Naive B cell (primary cell): ENCODE results near the gene LDB2. TPM values are rescaled to one million over a fixed set of nuclear protein-coding genes. Genes with fewer than 3 reads are reported as not detected.

Source experiments
- ATAC-seq, 2 donors: fragments of 150-1000 bp; cut with Tn5 transposase; 2 replicates each; pipeline ENCODE4 v1.10.0; 2021; ENCODE audit warnings: low read depth in 2 of 2, mild to moderate bottlenecking in 2 of 2, moderate library complexity in 2 of 2
- DNase-seq: peaks from one replicate; pipeline ENCODE4 v3.0.0; 2022
- H3K27ac Mint-ChIP-seq, 6 donors: one replicate each; pipeline ENCODE4 v1.8.0; 2020 to 2022; ENCODE audit warnings: mild to moderate bottlenecking in 6 of 6, mixed read lengths in 6 of 6, moderate library complexity in 5 of 6, inconsistent platforms in 2 of 6
- H3K27me3 Mint-ChIP-seq, 3 donors: one replicate each; pipeline ENCODE4 v1.8.0; 2021 to 2022; ENCODE audit warnings: mixed read lengths in 3 of 3, mild to moderate bottlenecking in 1 of 3
- H3K36me3 Mint-ChIP-seq, 2 donors: one replicate each; pipeline ENCODE4 v1.8.0; 2020 to 2022; ENCODE audit warnings: mixed read lengths in 2 of 2, inconsistent platforms in 1 of 2, mild to moderate bottlenecking in 1 of 2
- H3K4me1 Mint-ChIP-seq, 3 donors: one replicate each; pipeline ENCODE4 v1.8.0; 2020 to 2022; ENCODE audit warnings: mixed read lengths in 3 of 3, inconsistent platforms in 1 of 3, mild to moderate bottlenecking in 1 of 3, moderate library complexity in 1 of 3
- H3K4me3 Mint-ChIP-seq, 8 donors: one replicate each; pipeline ENCODE4 v1.8.0; 2020 to 2022; ENCODE audit warnings: mild to moderate bottlenecking in 8 of 8, mixed read lengths in 8 of 8, moderate library complexity in 8 of 8, inconsistent platforms in 2 of 8
- H3K9me3 Mint-ChIP-seq, 7 donors: one replicate each; pipeline ENCODE4 v1.8.0; 2020 to 2022; ENCODE audit warnings: mixed read lengths in 7 of 7, mild to moderate bottlenecking in 5 of 7, inconsistent platforms in 2 of 7, moderate library complexity in 1 of 7
- polyA plus RNA-seq, 6 donors: library from polyadenylated mRNA; unstranded; fragments of 300-500 nt; fragmentation: Illumina TruSeq; gene quantifications; one replicate each; pipeline ENCODE4 v1.2.3, GENCODE V29; 2021; ENCODE audit warnings: low read depth in 6 of 6

Gene LDB2
- polyA plus RNA-seq, 6 donors from 2014 or later, result not detected

GRCh38 chr4:16908377-16909021 is 10.1 kb upstream of the LDB2 start:
- no peak for ATAC-seq
- no peak overlapping the region for H3K4me3 Mint-ChIP-seq
- no peak overlapping the region for H3K27ac Mint-ChIP-seq
- no peak for DNase-seq
- peaks cover 0 to 2% (median 0%) of the 10 kb centered on the region in 7 donors for H3K9me3 Mint-ChIP-seq
- no peaks in the 10 kb centered on the region for H3K36me3 Mint-ChIP-seq
- peaks cover 0 to 4% (median 0%) of the 10 kb centered on the region in 3 donors for H3K27me3 Mint-ChIP-seq
- H3K4me1 Mint-ChIP-seq, result no peaks in the 10 kb centered on the region

- Mint-ChIP-seq H3K27ac (no peak overlapping the region), H3K4me1 (peaks cover 3 to 7% (median 6%) of the 10 kb centered on the region in 3 donors)
Measured at GRCh38 chr4:16900325-16900724, 1.9 kb upstream of the LDB2 start.

GRCh38 chr4:16896881-16897750 is 1.3 kb downstream of the LDB2 start:
- DNase-seq, result no peak
- no peak for ATAC-seq
- Mint-ChIP-seq H3K9me3 (no peaks in the 10 kb centered on the region), H3K27me3 (peaks cover 0 to 18% (median 17%) of the 10 kb centered on the region in 3 donors), H3K27ac (no peak overlapping the region), H3K36me3 (no peaks in the 10 kb centered on the region), H3K4me1 (peaks cover 3 to 18% (median 13%) of the 10 kb centered on the region in 3 donors), H3K4me3 (peak overlapping the region in 1 of 8 donors; percentile 66)

More at GRCh38 chr4:16900325-16900724, 1.9 kb upstream of the LDB2 start:
- H3K9me3 Mint-ChIP-seq, result no peaks in the 10 kb centered on the region
- no peak overlapping the region for H3K4me3 Mint-ChIP-seq
- ATAC-seq (no peak), DNase-seq (no peak)
- peaks cover 0 to 22% (median 17%) of the 10 kb centered on the region in 3 donors for H3K27me3 Mint-ChIP-seq
- no peaks in the 10 kb centered on the region for H3K36me3 Mint-ChIP-seq

GRCh38 chr4:16894406-16894805 is 4.0 kb downstream of the LDB2 start:
- peaks cover 0 to 6% (median 0%) of the 10 kb centered on the region in 7 donors for H3K9me3 Mint-ChIP-seq
- DNase-seq (no peak), ATAC-seq (no peak)
- no peak overlapping the region for H3K4me3 Mint-ChIP-seq
- no peaks in the 10 kb centered on the region for H3K36me3 Mint-ChIP-seq
- peaks cover 0 to 18% (median 16%) of the 10 kb centered on the region in 3 donors for H3K27me3 Mint-ChIP-seq
- H3K27ac Mint-ChIP-seq, result no peak overlapping the region
- peaks cover 3 to 22% (median 18%) of the 10 kb centered on the region in 3 donors for H3K4me1 Mint-ChIP-seq

- peak overlapping the region in 5 of 6 donors; percentile 11 to 67 (median 39) for H3K27ac Mint-ChIP-seq
- no peaks in the 10 kb centered on the region for H3K36me3 Mint-ChIP-seq
- peaks cover 0 to 15% (median 6%) of the 10 kb centered on the region in 3 donors for H3K27me3 Mint-ChIP-seq
- H3K4me1 Mint-ChIP-seq, result peaks cover 0 to 19% (median 13%) of the 10 kb centered on the region in 3 donors
- H3K9me3 Mint-ChIP-seq, result peaks cover 0 to 6% (median 0%) of the 10 kb centered on the region in 7 donors
- no peak for ATAC-seq
- H3K4me3 Mint-ChIP-seq, result peak overlapping the region in 3 of 8 donors; percentile 49 to 66 (median 56)
- no peak for DNase-seq
Measured at GRCh38 chr4:16893141-16893651, 5.2 kb downstream of the LDB2 start.

GRCh38 chr4:16890651-16891050 is 7.8 kb downstream of the LDB2 start:
- no peaks in the 10 kb centered on the region for H3K36me3 Mint-ChIP-seq
- no peak for ATAC-seq
- no peak overlapping the region for H3K27ac Mint-ChIP-seq
- DNase-seq, result no peak
- no peak overlapping the region for H3K4me3 Mint-ChIP-seq
- H3K4me1 Mint-ChIP-seq, result peaks cover 0 to 16% (median 11%) of the 10 kb centered on the region in 3 donors
- peaks cover 0 to 6% (median 0%) of the 10 kb centered on the region in 7 donors for H3K9me3 Mint-ChIP-seq
- H3K27me3 Mint-ChIP-seq, result no peaks in the 10 kb centered on the region

GRCh38 chr4:16889945-16890344 is 8.5 kb downstream of the LDB2 start:
- peaks cover 0 to 6% (median 0%) of the 10 kb centered on the region in 7 donors for H3K9me3 Mint-ChIP-seq
- no peak for ATAC-seq
- H3K27ac Mint-ChIP-seq, result no peak overlapping the region
- H3K36me3 Mint-ChIP-seq, result no peaks in the 10 kb centered on the region
- H3K4me1 Mint-ChIP-seq, result peaks cover 0 to 16% (median 11%) of the 10 kb centered on the region in 3 donors
- no peak for DNase-seq
- H3K27me3 Mint-ChIP-seq, result no peaks in the 10 kb centered on the region
- H3K4me3 Mint-ChIP-seq, result no peak overlapping the region

GRCh38 chr4:16887887-16888286 is 10.6 kb downstream of the LDB2 start:
- Mint-ChIP-seq H3K27me3 (no peaks in the 10 kb centered on the region), H3K4me1 (peaks cover 0 to 11% (median 6%) of the 10 kb centered on the region in 3 donors), H3K9me3 (peaks cover 0 to 6% (median 0%) of the 10 kb centered on the region in 7 donors), H3K4me3 (no peak overlapping the region), H3K36me3 (no peaks in the 10 kb centered on the region), H3K27ac (no peak overlapping the region)
- no peak for ATAC-seq
- no peak for DNase-seq

- DNase-seq (no peak), ATAC-seq (no peak)
- H3K4me3 Mint-ChIP-seq, result no peak overlapping the region
- peaks cover 0 to 7% (median under 1%) of the 10 kb centered on the region in 7 donors for H3K9me3 Mint-ChIP-seq
- H3K4me1 Mint-ChIP-seq, result no peaks in the 10 kb centered on the region
- H3K36me3 Mint-ChIP-seq, result no peaks in the 10 kb centered on the region
- no peaks in the 10 kb centered on the region for H3K27me3 Mint-ChIP-seq
- H3K27ac Mint-ChIP-seq, result no peak overlapping the region
Measured at GRCh38 chr4:16884673-16885460, 13.6 kb downstream of the LDB2 start.

- H3K4me3 Mint-ChIP-seq, result no peak overlapping the region
- H3K9me3 Mint-ChIP-seq, result peaks cover 0 to 8% (median 0%) of the 10 kb centered on the region in 7 donors
- ATAC-seq (no peak), DNase-seq (no peak)
- H3K27ac Mint-ChIP-seq, result no peak overlapping the region
- no peaks in the 10 kb centered on the region for H3K27me3 Mint-ChIP-seq
- no peaks in the 10 kb centered on the region for H3K4me1 Mint-ChIP-seq
- H3K36me3 Mint-ChIP-seq, result no peaks in the 10 kb centered on the region
Measured at GRCh38 chr4:16883806-16884205, 14.6 kb downstream of the LDB2 start.

- Mint-ChIP-seq H3K36me3 (no peaks in the 10 kb centered on the region), H3K27me3 (no peaks in the 10 kb centered on the region), H3K27ac (no peak overlapping the region), H3K4me3 (no peak overlapping the region), H3K9me3 (peaks cover 0 to 11% (median 0%) of the 10 kb centered on the region in 7 donors), H3K4me1 (no peaks in the 10 kb centered on the region)
- no peak for DNase-seq
- no peak for ATAC-seq
Measured at GRCh38 chr4:16881151-16881884, 17.1 kb downstream of the LDB2 start.

- H3K36me3 Mint-ChIP-seq, result no peaks in the 10 kb centered on the region
- H3K4me1 Mint-ChIP-seq, result no peaks in the 10 kb centered on the region
- H3K27ac Mint-ChIP-seq, result no peak overlapping the region
- H3K27me3 Mint-ChIP-seq, result no peaks in the 10 kb centered on the region
- DNase-seq, result no peak
- peaks cover 0 to 7% (median 0%) of the 10 kb centered on the region in 7 donors for H3K9me3 Mint-ChIP-seq
- no peak overlapping the region for H3K4me3 Mint-ChIP-seq
- ATAC-seq, result no peak
Measured at GRCh38 chr4:16875487-16875886, 23.0 kb downstream of the LDB2 start.
